Measurements from ENCODE around the gene ARHGEF35.
"Not testable (repeated sequence)": the region's sequence is repeated elsewhere in the genome, so short reads cannot be mapped to it uniquely, and the experiment has no call there.

The ARHGEF35 gene

DNA sequence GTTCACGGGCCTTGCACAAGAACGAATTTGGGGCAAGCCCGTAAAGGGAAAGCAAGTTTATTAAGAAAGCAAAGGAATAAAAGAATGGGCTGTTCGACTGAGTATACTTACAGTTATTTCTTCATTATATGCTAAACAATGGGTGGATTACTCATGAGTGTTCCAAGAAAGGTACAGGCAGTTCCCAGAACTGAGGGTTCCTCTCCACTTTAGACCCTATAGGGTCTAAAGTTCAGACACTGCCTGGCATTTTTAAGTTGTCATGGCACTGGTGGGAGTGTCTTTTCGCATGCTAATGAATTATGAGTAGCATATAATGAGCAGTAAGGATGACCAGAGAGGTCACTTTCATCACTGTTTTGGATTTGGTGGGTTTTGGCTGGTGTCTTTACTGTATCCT, 9.7 kb upstream of the ARHGEF35 start:
- not testable (repeated sequence) for H3K4me3 ChIP-seq (ENCODE audit: low read length); H3K9me3 ChIP-seq (ENCODE audit: control insufficient read depth, low read length); H3K9ac ChIP-seq (ENCODE audit: low read length); H3K4me1 ChIP-seq (ENCODE audit: control insufficient read depth, insufficient read depth, low read length); H3K36me3 ChIP-seq (ENCODE audit: control insufficient read depth, insufficient read depth, low read length); H3K27me3 ChIP-seq (ENCODE audit: control insufficient read depth, insufficient read depth, low read length)

DNA sequence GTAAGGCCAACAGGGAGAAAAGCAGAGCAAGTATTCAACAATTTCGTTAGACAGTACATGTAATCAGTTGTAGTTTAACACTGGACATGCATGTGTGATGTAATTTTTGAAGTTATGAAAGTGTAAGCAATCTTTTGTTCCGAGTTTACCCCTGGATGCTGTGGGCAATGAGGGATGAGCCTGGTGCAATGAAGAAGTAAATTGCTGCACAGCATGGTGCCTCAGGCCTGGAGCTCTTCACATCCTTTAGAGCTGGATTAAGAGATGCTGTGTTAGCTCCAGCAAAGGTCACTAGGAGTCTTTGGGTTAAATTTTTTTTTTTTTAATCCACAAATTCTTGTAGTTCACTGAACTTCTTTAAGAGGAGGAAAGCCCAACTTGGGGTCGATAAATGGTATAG, 7.5 kb upstream of the ARHGEF35 start:
- H3K9me3 ChIP-seq (ENCODE audit: control insufficient read depth, low read length); H3K27me3 ChIP-seq (ENCODE audit: control insufficient read depth, insufficient read depth, low read length); H3K4me3 ChIP-seq (ENCODE audit: low read length); H3K9ac ChIP-seq (ENCODE audit: low read length); H3K4me1 ChIP-seq (ENCODE audit: control insufficient read depth, insufficient read depth, low read length); H3K36me3 ChIP-seq (ENCODE audit: control insufficient read depth, insufficient read depth, low read length): not testable (repeated sequence)

GRCh38 chr7:144201978-144202377, 6.3 kb upstream of the ARHGEF35 start:
- not testable (repeated sequence) for H3K9me3 ChIP-seq (ENCODE audit: control insufficient read depth, low read length); H3K9ac ChIP-seq (ENCODE audit: low read length); H3K36me3 ChIP-seq (ENCODE audit: control insufficient read depth, insufficient read depth, low read length); H3K27me3 ChIP-seq (ENCODE audit: control insufficient read depth, insufficient read depth, low read length); H3K4me1 ChIP-seq (ENCODE audit: control insufficient read depth, insufficient read depth, low read length); H3K4me3 ChIP-seq (ENCODE audit: low read length)

GRCh38 chr7:144198934-144199333, 3.3 kb upstream of the ARHGEF35 start:
- not testable (repeated sequence) for H3K36me3 ChIP-seq (ENCODE audit: control insufficient read depth, insufficient read depth, low read length); H3K9me3 ChIP-seq (ENCODE audit: control insufficient read depth, low read length); H3K4me3 ChIP-seq (ENCODE audit: low read length); H3K4me1 ChIP-seq (ENCODE audit: control insufficient read depth, insufficient read depth, low read length); H3K27me3 ChIP-seq (ENCODE audit: control insufficient read depth, insufficient read depth, low read length); H3K9ac ChIP-seq (ENCODE audit: low read length)

GRCh38 chr7:144194453-144194852, 1.2 kb downstream of the ARHGEF35 start:
- H3K9ac ChIP-seq (ENCODE audit: low read length); H3K36me3 ChIP-seq (ENCODE audit: control insufficient read depth, insufficient read depth, low read length); H3K4me3 ChIP-seq (ENCODE audit: low read length); H3K9me3 ChIP-seq (ENCODE audit: control insufficient read depth, low read length); H3K27me3 ChIP-seq (ENCODE audit: control insufficient read depth, insufficient read depth, low read length); H3K4me1 ChIP-seq (ENCODE audit: control insufficient read depth, insufficient read depth, low read length): not testable (repeated sequence)

- H3K4me3 ChIP-seq (ENCODE audit: low read length); H3K4me1 ChIP-seq (ENCODE audit: control insufficient read depth, insufficient read depth, low read length); H3K9me3 ChIP-seq (ENCODE audit: control insufficient read depth, low read length); H3K36me3 ChIP-seq (ENCODE audit: control insufficient read depth, insufficient read depth, low read length); H3K9ac ChIP-seq (ENCODE audit: low read length); H3K27me3 ChIP-seq (ENCODE audit: control insufficient read depth, insufficient read depth, low read length): not testable (repeated sequence)
Measured at GRCh38 chr7:144193782-144194181, 1.9 kb downstream of the ARHGEF35 start.

- H3K36me3 ChIP-seq (ENCODE audit: control insufficient read depth, insufficient read depth, low read length); H3K9me3 ChIP-seq (ENCODE audit: control insufficient read depth, low read length); H3K9ac ChIP-seq (ENCODE audit: low read length); H3K4me1 ChIP-seq (ENCODE audit: control insufficient read depth, insufficient read depth, low read length); H3K4me3 ChIP-seq (ENCODE audit: low read length); H3K27me3 ChIP-seq (ENCODE audit: control insufficient read depth, insufficient read depth, low read length): not testable (repeated sequence)
Measured at GRCh38 chr7:144188578-144189171, 7.0 kb downstream of the ARHGEF35 start.

DNA sequence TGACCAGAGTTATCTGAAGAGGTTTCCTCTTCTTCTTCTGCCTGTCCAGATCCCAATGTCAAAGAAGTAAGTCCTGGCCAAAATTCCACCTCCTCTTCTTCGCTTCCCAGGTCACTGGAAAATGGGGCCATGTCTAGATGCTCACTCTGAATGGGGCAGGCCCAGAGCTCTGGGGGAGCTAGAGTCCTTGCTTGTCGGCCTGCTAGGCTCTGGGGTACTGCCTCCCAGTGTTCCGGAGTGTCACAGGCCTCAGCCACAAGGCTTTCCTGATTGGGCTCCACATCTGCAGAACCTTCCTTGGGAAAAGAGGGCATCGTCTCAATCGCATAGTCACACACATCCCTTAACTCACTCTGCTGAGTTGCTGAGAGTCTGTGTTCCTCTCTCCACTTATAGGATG, 7.8 kb downstream of the ARHGEF35 start:
- not testable (repeated sequence) for H3K9ac ChIP-seq (ENCODE audit: low read length); H3K36me3 ChIP-seq (ENCODE audit: control insufficient read depth, insufficient read depth, low read length); H3K9me3 ChIP-seq (ENCODE audit: control insufficient read depth, low read length); H3K27me3 ChIP-seq (ENCODE audit: control insufficient read depth, insufficient read depth, low read length); H3K4me3 ChIP-seq (ENCODE audit: low read length); H3K4me1 ChIP-seq (ENCODE audit: control insufficient read depth, insufficient read depth, low read length)

DNA sequence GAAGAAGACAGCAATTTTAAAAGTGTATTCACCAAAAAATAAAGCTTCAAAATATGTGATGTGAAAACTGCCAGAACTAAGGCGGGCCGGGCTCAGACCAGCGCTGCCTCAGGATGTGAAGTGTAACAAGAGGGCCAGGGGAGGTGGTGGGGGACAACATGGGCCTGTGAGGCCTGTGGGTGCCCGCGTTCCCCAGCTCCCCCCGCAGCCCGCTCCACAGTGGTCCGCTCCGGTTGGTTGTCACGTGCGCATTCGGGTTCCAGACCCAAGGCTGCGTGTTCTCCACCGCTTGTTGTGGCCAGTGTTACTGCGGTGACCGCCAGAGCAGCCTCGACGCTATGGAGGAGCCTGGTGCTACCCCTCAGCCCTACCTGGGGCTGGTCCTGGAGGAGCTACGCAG, 12.5 kb downstream of the ARHGEF35 start, which contains the start of gene CTAGE4:
Gene CTAGE4 (plus strand): TSS at position 301 of the 400 bp plus-strand sequence. CDS start 38 bp downstream, at position 339.
- H3K9me3 ChIP-seq (ENCODE audit: control insufficient read depth, low read length); H3K9ac ChIP-seq (ENCODE audit: low read length); H3K4me1 ChIP-seq (ENCODE audit: control insufficient read depth, insufficient read depth, low read length); H3K4me3 ChIP-seq (ENCODE audit: low read length); H3K27me3 ChIP-seq (ENCODE audit: control insufficient read depth, insufficient read depth, low read length); H3K36me3 ChIP-seq (ENCODE audit: control insufficient read depth, insufficient read depth, low read length): not testable (repeated sequence)

DNA sequence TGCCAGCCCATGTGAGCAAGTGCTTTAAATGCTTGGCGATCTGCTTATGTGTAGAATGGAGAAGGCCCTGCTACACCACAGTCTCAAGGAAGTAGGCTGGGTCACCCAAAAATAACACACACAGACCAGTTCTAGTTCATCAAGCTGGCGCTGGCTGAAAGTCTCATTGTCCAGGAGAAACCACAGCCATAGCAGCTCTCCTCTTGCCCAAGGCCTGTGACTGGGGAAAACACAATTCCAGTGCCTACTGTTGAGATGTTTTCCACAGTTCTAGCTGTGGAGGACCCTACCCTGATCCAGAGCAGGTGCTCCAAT, 16.5 kb downstream of the ARHGEF35 start:
- H3K4me3 ChIP-seq (ENCODE audit: low read length); H3K9me3 ChIP-seq (ENCODE audit: control insufficient read depth, low read length); H3K27me3 ChIP-seq (ENCODE audit: control insufficient read depth, insufficient read depth, low read length); H3K9ac ChIP-seq (ENCODE audit: low read length); H3K36me3 ChIP-seq (ENCODE audit: control insufficient read depth, insufficient read depth, low read length); H3K4me1 ChIP-seq (ENCODE audit: control insufficient read depth, insufficient read depth, low read length): not testable (repeated sequence)

DNA sequence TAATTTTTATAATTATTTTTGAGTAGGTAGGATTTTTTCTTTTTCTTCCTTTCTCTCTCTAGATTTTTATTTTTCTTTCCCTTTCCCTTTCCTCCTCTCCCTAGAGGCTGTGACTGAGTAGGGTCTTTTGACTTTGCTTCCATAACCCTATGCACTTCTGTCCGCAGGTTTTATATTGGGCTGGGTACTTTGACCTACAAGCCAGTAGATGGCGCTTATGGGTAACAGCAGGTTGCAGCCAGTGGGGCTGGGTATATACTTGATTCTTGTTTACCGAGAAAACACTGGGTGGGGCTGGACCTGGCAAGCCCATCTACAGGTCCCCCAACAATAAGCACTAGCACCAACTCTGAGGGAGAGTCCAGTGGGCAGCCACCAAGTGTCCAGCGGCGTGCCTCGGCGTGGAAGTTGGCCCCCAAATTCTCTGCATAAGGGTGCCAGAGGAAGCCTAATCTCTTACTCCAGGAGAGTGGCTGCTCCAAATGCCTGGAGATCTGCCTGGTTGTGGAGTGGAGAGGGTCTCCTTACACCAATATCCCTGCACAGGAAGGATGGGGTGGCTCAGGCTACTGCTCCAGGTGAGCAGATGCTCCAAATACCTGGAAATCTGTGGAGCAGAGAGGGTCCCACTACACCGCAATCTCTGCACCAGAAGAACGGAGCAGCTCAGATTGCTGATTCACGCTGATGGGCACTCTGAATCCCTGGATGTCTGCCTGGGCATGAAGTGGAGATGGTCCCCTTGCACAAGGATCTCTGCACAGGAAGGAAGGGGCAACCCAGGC, 17.1 kb downstream of the ARHGEF35 start:
- H3K9me3 ChIP-seq (ENCODE audit: control insufficient read depth, low read length); H3K36me3 ChIP-seq (ENCODE audit: control insufficient read depth, insufficient read depth, low read length); H3K9ac ChIP-seq (ENCODE audit: low read length); H3K4me1 ChIP-seq (ENCODE audit: control insufficient read depth, insufficient read depth, low read length); H3K4me3 ChIP-seq (ENCODE audit: low read length); H3K27me3 ChIP-seq (ENCODE audit: control insufficient read depth, insufficient read depth, low read length): not testable (repeated sequence)

DNA sequence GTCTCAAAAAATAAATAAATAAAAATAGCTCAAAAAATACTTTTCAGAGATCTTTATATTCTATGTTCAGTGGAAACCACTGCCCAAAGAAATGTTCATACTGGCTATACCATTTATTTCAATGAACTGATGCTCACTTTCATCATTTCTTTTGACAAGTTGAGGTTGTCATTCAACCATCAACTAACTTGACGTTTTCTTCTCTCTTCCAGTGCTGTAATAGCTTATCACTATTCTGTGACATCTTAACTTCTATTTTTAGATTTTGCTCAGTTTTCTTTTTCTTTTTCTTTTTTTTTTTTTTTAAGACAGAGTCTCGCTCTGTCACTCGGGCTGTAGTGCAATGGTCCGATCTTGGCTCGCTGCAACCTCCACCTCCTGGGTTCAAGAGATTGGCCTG, 21.0 kb downstream of the ARHGEF35 start:
- no peak overlapping the region for H3K9ac ChIP-seq (ENCODE audit: low read length)
- H3K4me1 ChIP-seq (ENCODE audit: control insufficient read depth, insufficient read depth, low read length): no peaks in the 10 kb centered on the region
- no peaks in the 10 kb centered on the region for H3K27me3 ChIP-seq (ENCODE audit: control insufficient read depth, insufficient read depth, low read length)
- no peaks in the 10 kb centered on the region for H3K9me3 ChIP-seq (ENCODE audit: control insufficient read depth, low read length)
- no peak overlapping the region for H3K4me3 ChIP-seq (ENCODE audit: low read length)
- H3K36me3 ChIP-seq (ENCODE audit: control insufficient read depth, insufficient read depth, low read length): no peaks in the 10 kb centered on the region

All from mucosa of stomach (tissue), 1 donor.